ENCODE measurements around the gene SWSAP1. TPM values are rescaled to one million over a fixed set of nuclear protein-coding genes. Genes with fewer than 3 reads are reported as not detected.
"Not testable (repeated sequence)": the region's sequence is repeated elsewhere in the genome, so short reads cannot be mapped to it uniquely, and the experiment has no call there.

The SWSAP1 gene
- total RNA-seq, 6 experiments from 2014 or later = 1.2 to 2.2 (median 1.6) TPM

DNA sequence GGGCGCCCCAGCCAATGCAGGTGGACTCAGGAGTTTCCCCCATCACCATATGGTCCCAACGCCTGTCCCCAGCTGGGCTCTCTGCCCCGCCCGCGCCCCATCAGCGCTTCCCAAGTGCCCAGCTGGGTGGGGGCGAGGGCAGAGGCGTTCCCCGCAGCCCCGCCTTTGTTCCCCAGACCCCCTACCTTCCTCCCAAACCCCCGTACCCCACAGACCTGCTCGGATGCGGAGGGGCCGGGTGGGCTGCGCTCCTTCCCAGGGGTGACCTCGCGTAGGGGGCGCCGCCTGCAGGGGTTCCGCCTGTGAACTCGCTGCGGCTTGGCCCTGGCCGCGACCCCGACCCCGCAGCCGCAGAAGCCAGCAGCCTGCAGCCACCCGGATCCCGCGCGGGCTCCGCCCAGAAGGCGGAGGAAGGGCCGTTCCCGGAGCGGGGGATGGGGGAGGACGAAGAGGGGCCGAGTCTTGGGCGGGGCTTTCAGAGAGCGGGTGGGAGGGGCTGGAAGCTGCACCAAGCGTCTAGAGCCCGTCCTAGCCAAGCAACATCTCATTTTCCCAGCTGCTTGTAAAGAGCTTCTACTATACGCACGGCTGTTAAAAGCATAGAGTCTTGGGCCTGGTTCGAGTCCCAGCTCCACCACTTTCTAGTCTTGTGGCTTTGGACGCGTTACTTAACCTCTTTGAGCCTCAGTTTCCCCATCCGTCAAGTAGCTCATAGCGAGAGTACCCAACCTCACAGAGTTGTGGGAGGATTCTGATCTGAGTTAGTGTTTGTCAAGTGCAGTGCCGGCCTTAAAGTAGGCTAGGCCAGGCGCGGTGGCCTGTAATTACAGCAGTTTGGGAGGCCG lies 35.0 kb upstream of the SWSAP1 start, which contains the start of gene RAB3D:
TSS of gene RAB3D (minus strand) at position 404 of the 845 bp plus-strand sequence. CDS start 2,258 bp downstream, outside the sequence.
- peak; percentile 70 for DNase-seq
- H3K27ac Mint-ChIP-seq = no peak within 1 kb of the TSS
- TF ChIP-seq, protein P1, sequence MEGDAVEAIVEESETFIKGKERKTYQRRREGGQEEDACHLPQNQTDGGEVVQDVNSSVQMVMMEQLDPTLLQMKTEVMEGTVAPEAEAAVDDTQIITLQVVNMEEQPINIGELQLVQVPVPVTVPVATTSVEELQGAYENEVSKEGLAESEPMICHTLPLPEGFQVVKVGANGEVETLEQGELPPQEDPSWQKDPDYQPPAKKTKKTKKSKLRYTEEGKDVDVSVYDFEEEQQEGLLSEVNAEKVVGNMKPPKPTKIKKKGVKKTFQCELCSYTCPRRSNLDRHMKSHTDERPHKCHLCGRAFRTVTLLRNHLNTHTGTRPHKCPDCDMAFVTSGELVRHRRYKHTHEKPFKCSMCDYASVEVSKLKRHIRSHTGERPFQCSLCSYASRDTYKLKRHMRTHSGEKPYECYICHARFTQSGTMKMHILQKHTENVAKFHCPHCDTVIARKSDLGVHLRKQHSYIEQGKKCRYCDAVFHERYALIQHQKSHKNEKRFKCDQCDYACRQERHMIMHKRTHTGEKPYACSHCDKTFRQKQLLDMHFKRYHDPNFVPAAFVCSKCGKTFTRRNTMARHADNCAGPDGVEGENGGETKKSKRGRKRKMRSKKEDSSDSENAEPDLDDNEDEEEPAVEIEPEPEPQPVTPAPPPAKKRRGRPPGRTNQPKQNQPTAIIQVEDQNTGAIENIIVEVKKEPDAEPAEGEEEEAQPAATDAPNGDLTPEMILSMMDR (IDR thresholded peaks at IDR 0.05) = no peak; the same call in 1 of the 2 replicates
- H3K9me3 Mint-ChIP-seq = no peaks in the 10 kb centered on the region
- peak within 1 kb of the TSS; percentile 80 for H3K4me3 Mint-ChIP-seq
- no peaks in the 10 kb centered on the region for H3K27me3 Mint-ChIP-seq (ENCODE audit: insufficient read depth)
- peaks cover 16% of the 10 kb centered on the region for H3K4me1 Mint-ChIP-seq (ENCODE audit: low read depth)
- peaks cover 16% of the 10 kb centered on the region for H3K36me3 Mint-ChIP-seq (ENCODE audit: low read depth)

DNA sequence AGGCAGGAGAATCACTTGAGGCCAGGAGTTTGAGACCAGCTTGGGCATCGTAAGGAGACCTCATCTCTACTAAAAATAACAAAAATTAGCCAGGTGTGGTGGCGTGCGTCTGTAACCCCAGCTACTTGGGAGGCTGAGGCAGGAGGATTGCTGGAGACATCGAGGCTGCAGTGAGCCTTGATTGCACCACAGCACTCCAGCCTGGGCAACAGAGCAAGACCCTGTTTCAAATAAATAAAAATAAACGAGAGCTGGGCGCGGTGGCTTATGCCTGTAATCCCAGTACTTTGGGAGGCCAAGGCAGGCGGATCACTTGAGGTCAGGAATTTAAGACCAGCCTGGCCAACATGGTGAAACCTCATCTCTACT lies 34.4 kb upstream of the SWSAP1 start:
- Mint-ChIP-seq H3K36me3 (ENCODE audit: low read depth) (peaks cover 13% of the 10 kb centered on the region), H3K4me1 (ENCODE audit: low read depth) (peaks cover 20% of the 10 kb centered on the region), H3K4me3 (peak overlapping the region; percentile 80)
- not testable (repeated sequence) for DNase-seq; H3K27ac Mint-ChIP-seq; H3K9me3 Mint-ChIP-seq; H3K27me3 Mint-ChIP-seq (ENCODE audit: insufficient read depth)

DNA sequence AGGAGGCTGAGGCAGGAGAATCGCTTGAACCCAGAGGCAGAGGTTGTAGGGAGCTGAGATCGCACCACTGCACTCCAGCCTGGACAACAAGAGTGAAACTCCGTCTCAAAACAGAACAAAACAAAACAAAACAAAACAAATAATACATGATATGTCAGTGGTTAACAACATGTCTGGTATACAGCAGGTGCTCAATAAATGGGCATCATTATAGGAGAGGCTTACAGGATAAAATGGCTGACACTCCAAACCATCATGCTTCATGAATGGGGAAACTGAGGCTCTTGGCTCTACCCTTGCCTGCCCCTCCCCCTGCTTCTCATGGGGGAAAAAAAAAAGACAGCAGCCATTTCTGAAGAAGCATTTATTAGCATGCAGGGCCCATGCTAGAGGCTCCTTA lies 32.0 kb upstream of the SWSAP1 start:
- no peaks in the 10 kb centered on the region for H3K27me3 Mint-ChIP-seq (ENCODE audit: insufficient read depth)
- no peak overlapping the region for H3K27ac Mint-ChIP-seq
- no peak for DNase-seq
- peaks cover 40% of the 10 kb centered on the region for H3K4me1 Mint-ChIP-seq (ENCODE audit: low read depth)
- no peaks in the 10 kb centered on the region for H3K9me3 Mint-ChIP-seq
- no peak overlapping the region for H3K4me3 Mint-ChIP-seq
- TF ChIP-seq, protein P1 (IDR thresholded peaks at IDR 0.05) = no peak
- H3K36me3 Mint-ChIP-seq (ENCODE audit: low read depth) = no peaks in the 10 kb centered on the region

DNA sequence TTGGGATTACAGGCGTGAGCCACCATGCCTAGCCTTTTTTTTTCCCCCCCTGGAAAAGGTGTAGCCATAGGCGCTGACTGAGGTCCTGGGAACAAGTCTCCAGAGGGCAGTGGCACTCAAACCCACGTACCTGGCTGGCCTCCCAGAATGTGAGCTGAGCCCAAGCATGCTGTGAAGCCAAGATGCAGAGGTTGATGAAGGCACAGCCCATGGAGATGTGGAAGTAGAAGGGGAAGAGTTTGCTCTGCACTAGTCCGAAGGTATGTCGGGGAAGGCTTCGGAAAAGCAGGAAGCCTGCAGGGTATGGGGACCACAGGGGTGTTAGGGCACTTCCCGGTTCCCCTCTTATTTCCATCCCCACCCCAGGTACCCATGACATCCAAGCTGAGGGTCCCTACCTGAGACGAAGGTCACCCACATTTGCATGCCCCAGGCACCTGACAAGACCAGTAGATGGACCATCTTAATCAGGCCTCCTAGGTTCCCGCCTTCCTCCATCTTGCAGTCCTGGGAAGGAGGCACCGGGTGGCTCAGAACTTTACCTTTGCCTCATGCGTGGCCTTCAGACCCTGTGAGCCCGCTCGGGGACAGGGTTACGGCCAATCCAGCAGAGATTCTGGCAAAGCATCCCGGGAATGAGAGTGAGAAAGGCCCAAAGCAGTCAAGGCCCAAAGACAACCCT lies 29.2 kb upstream of the SWSAP1 start:
- no peak for DNase-seq
- peak overlapping the region; percentile 90 for H3K27ac Mint-ChIP-seq

DNA sequence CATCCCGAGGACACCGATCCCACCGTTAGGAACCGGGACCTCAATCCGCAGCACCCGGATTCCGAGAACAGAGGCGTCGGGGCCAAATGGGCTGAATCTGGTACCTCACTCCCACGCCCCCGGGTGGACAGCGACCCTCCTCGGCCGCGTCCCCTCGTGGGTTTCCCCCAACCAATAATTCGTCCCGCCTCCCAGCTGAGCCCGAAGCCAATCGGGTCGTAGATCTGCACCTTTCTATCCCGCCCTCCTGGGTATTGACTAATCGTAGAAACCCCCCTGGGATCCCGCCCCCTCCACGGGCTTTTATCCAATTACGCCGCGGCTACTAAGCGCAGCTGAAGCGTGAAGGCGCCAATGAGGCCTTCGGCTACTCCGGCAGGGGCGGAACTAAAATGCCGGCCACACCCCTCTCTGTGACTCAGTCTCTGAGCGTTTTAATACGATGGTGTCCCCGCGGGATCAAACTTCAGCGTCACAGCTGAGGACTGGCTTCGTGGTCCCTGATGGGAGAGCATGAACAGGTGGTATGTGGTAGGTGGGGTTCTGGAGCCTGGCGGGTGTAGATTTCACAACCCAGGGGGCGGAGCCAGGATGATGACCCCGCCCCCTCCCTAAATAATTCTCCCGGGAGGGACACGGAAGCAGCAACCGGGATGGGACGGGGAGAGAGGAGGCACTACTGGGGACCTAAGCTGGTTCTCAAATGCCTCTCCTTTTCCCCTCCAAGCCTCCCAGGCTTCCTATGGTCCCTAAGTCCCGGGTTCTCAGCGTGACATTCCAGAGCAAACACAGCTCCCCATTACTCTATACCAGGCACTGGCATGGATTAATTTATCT lies 28.1 kb upstream of the SWSAP1 start, which contains the start of the genes CCDC159 and TMEM205:
TSS of gene CCDC159 (plus strand) at position 416 of the 837 bp plus-strand sequence. CDS start at position 504, 88 bp downstream.
TSS of gene TMEM205 (minus strand) at position 165 of the 837 bp plus-strand sequence. CDS start 649 bp downstream, outside the sequence.
- Mint-ChIP-seq H3K27me3 (ENCODE audit: insufficient read depth) (peaks cover 2% of the 10 kb centered on the region; the same call in 1 of the 2 replicates), H3K4me3 (peak within 1 kb of the TSS; percentile 95), H3K9me3 (peaks cover 12% of the 10 kb centered on the region), H3K4me1 (ENCODE audit: low read depth) (peaks cover 30% of the 10 kb centered on the region), H3K36me3 (ENCODE audit: low read depth) (0 out of 2 replicates have a peak, but pooled peaks cover 10% of the 10 kb centered on the region), H3K27ac (peak within 1 kb of the TSS; percentile 90)
- TF ChIP-seq, protein P1 (IDR thresholded peaks at IDR 0.05) = peak; percentile 22; the same call in 1 of the 2 replicates
- peak; percentile 99 for DNase-seq

More for the DNA sequence above, 29.2 kb upstream of the SWSAP1 start:
- TF ChIP-seq, protein P1 (IDR thresholded peaks at IDR 0.05) = no peak
- Mint-ChIP-seq H3K4me1 (ENCODE audit: low read depth) (peaks cover 30% of the 10 kb centered on the region), H3K36me3 (ENCODE audit: low read depth) (0 out of 2 replicates have a peak, but pooled peaks cover 10% of the 10 kb centered on the region), H3K9me3 (peaks cover 12% of the 10 kb centered on the region), H3K4me3 (peak overlapping the region; percentile 95), H3K27me3 (ENCODE audit: insufficient read depth) (no peaks in the 10 kb centered on the region)
